DMS53 treated with DMSO at 0.1 percent for 48 hours (cell line): ENCODE measurements around the gene DSN1.

Experiments used
- DNase-seq: peaks from one replicate; lab custom pipeline; 2025; ENCODE audit not compliant: unreplicated experiment; lab: John Stamatoyannopoulos, UW

The DSN1 gene

GRCh38 chr20:36796117-36796516 is 22.6 kb upstream of the DSN1 start:
- no peak for DNase-seq

DNA sequence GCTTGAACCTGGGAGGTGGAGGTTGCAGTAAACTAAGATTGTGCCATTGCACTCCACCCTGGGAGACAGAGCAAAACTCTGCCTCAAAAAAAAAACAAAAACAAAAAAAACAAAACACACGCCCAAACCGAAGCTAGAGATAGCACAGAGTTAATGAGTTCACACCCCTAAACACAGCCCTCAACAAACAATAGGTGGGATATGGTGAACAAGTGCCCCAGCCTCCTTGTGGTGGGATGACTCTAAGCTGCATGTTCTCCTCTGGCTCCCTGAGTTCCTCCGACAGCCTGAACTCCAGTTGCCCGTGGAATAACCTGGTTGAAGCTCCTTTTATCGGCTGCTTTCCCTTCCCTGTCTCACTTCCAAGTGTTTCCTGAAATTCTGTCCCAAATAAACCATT is 22.1 kb upstream of the DSN1 start:
- no peak for DNase-seq

- DNase-seq = no peak
These were observed 20.5 kb upstream of the DSN1 start for GRCh38 chr20:36794116-36794474.

GRCh38 chr20:36793294-36794115 is 19.9 kb upstream of the DSN1 start:
- DNase-seq = no peak

GRCh38 chr20:36792422-36792821 is 18.9 kb upstream of the DSN1 start:
- peak; percentile 2 for DNase-seq

DNA sequence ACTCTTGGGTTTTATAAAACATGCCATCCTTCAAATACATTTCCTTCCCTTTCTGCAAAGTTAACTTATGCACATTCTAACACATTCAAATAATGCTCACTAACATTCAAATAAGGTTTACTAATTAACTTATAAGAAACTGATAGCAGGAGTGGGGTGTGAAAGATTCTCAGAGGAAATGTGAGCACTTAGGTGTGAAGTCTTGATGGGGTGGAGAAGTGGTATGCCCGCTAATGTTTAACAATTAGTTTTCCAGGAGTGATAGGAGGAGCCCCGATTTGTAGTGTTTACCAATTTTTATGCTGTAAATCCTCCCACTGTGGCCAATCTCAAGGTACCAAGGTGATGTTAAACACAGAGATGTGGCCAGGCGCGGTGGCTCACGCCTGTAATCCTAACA is 18.3 kb upstream of the DSN1 start:
- no peak for DNase-seq

DNA sequence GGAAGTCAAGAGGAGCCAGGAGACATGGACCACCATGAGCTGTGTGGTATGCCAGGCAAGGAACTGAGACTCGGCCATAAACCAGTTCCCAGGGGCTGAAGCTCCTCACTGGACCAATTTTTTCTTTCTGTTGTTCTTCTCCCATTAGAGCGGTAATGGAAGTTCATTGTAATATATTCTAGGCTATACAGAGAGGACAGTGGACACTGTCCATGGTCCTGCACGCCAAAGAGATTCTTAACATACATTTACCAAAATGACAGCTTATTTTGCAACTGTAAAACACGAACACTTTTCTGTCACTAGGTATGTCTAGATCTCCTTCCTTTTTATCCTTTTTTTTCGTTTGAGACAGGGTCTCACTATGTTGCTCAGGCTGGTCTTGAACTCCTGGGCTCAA is 13.1 kb upstream of the DSN1 start:
- DNase-seq = no peak

GRCh38 chr20:36786246-36786645 is 12.7 kb upstream of the DSN1 start:
- DNase-seq = no peak

DNA sequence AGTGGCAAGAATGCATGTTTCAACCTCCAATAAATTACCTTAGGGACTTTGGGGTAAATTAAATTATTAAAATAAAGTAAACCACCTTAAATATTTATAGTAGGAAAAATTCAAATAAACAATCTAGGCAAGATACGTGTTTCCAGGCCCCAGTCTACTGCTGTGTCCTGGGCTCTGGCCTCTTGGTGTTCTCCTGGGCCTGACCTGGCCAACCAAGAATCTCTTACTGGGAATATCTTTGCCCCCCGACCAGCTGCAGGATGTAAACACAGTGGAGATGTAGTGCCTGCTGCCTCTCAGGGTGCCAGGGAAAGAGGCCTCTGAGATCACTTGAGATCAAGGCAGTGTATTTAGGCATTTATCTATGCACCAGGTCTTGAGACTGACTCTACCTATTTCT is 11.7 kb upstream of the DSN1 start:
- DNase-seq = no peak

- no peak for DNase-seq
These were observed 11.3 kb upstream of the DSN1 start for GRCh38 chr20:36784900-36785299.

DNA sequence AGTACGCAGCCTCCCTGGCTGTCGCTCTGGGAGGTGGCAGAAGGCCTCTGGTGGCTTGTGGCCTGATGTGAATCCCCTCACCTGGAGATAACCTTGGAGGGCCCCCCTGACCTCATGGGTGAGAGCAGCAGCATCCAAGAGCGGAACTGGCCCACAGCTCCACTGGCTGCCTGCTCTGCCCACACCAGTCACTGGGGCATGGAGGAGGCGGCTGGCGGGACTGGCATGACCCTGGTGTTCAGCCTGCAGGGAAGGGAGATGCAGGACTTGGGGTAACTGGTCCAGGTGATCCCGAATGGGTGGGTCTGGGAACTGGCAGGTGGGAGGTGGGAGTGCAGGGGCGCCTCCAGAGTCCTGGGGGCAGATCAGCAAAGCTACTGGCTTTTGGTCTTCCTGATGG is 10.6 kb upstream of the DSN1 start:
- DNase-seq = no peak

- DNase-seq = no peak
These were observed 6.1 kb upstream of the DSN1 start for GRCh38 chr20:36779656-36780025.

- no peak for DNase-seq
These were observed 5.5 kb upstream of the DSN1 start for GRCh38 chr20:36778831-36779655.

- DNase-seq = no peak
These were observed 4.0 kb upstream of the DSN1 start for GRCh38 chr20:36777576-36777975.

DNA sequence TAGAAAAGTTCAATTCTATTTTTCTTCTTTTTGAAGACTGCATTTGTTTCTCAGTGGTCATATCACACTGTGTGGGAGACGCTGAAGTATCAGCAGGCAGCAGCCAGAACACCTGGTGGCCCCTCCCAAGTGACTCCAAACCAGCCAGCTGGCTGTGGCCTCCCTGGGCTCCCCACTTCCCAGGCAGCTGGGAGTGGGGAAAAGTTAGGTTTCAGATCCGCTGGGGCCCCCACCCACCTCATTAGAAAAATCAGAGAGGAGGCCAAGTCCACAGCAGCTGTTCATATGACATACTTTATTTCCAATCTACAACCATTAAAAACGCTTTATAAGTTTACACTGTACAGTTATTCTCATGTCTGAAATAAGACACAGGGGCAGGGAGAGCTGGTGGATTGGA is 3.6 kb upstream of the DSN1 start:
- DNase-seq = no peak

DNA sequence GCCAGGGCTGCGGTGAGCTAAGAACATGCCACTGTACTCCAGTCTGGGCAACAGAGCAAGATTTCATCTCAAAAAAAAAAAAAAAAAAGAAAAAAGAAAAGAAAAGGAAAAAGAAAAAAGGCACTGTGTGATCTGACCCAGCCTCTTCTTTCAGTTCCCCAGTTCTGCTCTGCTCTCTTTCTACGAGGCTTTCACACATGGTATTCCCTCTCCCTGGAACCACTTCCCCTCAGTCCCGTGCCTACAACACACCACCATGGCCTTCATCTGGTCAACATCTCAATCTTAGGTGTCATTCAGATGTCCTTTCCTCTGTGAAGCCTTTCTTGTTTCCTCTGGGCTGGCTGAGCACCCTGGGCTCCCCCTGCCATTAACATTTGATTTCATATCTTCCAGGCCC is 2.3 kb upstream of the DSN1 start:
- no peak for DNase-seq

DNA sequence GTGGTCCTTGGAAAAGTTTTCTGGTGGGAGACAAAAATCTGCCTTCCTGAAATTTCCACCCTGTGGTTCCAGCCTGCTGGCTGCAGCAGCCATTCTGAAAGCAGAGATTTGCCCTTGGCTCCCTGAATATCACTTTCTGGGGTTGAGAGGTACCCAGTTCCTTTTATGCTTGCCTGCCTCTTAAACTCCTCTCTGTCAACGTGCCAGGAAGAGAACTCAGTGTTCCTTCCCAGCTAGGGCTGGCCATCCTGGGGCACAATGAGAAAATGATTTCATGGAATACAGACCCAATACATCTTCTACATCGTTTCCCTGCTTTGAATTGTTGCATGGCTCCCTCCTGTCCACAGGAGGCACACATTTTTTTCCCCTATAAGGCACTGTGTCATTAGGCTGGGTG is 1.6 kb upstream of the DSN1 start:
- no peak for DNase-seq

GRCh38 chr20:36773107-36773596 is 411 bp downstream of the DSN1 start:
- DNase-seq = no peak

DNA sequence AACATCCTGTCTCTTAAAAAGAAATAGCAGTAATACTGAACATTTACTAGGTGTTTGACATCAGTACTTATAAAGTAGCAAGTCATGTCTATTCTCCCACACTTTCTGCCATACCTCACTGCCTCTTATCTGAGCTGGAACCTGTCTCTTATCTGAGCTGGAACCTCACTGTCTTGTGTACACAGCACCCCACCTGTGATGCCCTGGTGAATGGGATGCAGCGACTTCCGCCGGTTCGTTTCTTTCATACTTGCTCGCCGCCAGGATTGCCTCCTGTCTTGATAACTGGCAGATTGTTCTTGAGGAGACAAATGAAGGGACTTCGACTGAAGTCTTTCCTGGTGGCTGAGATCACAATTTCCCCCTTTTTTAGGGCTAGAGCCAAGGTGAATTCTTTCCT is 2.9 kb downstream of the DSN1 start:
- DNase-seq = no peak

- no peak for DNase-seq
These were observed 4.7 kb downstream of the DSN1 start for GRCh38 chr20:36768768-36769430.

DNA sequence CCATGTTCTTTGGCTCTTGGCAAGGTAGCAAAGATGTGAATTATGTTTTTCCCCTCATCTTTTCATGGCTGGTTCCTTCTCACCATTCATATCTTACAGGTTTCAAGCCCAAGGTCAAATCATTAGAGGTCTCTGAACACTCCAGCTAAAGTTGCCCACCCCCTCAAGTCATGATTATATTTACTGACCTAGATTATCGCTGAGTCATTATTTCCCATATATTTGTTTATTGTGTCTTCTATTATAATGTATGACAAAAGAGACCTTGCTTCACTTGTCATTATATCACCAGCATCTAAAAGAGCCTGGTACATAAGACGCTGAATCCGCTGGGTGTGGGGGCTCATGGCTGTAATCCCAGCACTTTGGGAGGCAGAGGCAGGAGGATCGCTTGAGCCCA is 12.4 kb downstream of the DSN1 start:
- no peak for DNase-seq

- no peak for DNase-seq
These were observed 12.9 kb downstream of the DSN1 start for GRCh38 chr20:36760647-36761046.
